Measurements from ENCODE around the gene SLC4A7.

SLC4A7 gene

DNA sequence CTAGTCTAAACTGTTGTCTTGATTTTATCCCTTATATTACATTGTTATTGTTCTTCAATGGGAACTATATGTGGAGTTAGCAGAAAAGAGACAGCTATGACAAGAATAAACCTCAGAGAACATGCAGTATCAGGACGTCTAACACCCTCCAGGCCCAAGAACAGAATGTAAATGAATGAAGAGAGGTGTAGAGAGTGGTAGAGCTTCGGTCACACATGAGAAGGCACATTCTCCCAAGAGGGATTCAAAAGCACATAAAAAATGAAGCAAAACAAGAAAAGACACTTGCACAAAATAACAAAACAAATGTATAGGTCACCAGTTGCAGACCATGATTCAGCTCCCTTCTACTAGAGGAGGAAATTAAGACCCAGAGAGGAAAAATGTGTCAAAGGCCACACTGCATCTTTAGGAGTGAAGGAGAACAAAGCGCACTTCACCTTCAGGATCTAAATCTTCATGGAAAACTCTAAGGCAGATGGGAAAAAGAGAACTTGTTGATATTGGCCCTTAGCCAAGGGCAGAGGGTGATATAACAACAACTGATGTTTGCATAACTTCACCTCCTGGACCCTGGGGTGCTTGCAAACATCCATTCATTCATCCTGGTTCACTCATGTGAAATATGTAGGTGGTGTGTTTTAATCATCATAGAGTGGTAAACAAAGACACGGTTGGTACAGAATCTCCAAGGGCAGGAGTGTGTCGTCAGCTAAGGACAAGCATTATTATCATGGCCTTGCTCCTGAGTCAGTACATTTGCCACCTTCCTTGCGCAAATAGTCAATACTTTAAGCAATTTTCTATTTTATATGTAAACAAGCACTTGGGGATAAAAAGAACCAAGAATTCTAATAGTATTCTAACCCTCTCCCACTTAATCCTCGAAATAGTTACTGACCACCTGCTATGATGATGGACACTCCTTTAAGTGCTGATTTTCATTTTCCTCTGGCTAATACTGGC lies 123.8 kb downstream of the SLC4A7 start:
- TF ChIP-seq EGR1 (IDR thresholded peaks at IDR 0.05) (no peak), NFIC (IDR thresholded peaks at IDR 0.05) (peak; percentile 62), FOXM1 (IDR thresholded peaks at IDR 0.05; ENCODE audit: borderline replicate concordance, low read depth) (no peak), RAD21 (IDR thresholded peaks at IDR 0.05; ENCODE audit: low read depth) (no peak), ZBTB7A (IDR thresholded peaks at IDR 0.05; ENCODE audit: low read depth) (no peak)

DNA sequence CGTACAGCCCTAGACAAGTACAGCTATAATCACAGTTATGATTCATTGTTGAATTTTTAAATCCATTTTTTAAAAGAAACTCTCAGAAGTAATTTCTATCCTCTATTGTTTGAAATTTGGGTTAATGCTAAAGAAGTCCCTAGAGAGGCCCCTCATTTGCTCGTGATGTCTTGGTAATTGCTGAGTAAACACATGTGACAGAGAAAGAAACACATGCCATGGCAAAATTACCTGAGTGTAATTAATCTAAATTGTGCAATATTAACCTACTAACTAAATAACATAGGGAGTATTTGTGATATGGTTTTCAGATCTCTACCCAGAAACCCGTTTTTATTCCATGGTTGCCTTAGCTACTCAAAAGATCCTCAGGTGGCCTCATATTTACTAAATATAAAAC lies 125.8 kb downstream of the SLC4A7 start:
- TF ChIP-seq CREB1 (IDR thresholded peaks at IDR 0.05; ENCODE audit: low read depth) (no peak), CEBPB (IDR thresholded peaks at IDR 0.05) (no peak), TCF12 (IDR thresholded peaks at IDR 0.05; ENCODE audit: low read depth) (no peak), NFIC (IDR thresholded peaks at IDR 0.05) (no peak), TEAD4 (IDR thresholded peaks at IDR 0.05) (no peak), ZBTB7A (IDR thresholded peaks at IDR 0.05; ENCODE audit: low read depth) (no peak), RAD21 (IDR thresholded peaks at IDR 0.05; ENCODE audit: low read depth) (no peak), EGR1 (IDR thresholded peaks at IDR 0.05) (no peak), FOXM1 (IDR thresholded peaks at IDR 0.05; ENCODE audit: borderline replicate concordance, low read depth) (no peak), EP300 (IDR thresholded peaks at IDR 0.05; ENCODE audit: borderline replicate concordance) (no peak), TAF1 (IDR thresholded peaks at IDR 0.05; ENCODE audit: low read depth) (no peak), MAX (IDR thresholded peaks at IDR 0.05) (no peak), YY1 (IDR thresholded peaks at IDR 0.05; ENCODE audit: low read depth) (no peak)
- TF ChIP-seq, protein P1, sequence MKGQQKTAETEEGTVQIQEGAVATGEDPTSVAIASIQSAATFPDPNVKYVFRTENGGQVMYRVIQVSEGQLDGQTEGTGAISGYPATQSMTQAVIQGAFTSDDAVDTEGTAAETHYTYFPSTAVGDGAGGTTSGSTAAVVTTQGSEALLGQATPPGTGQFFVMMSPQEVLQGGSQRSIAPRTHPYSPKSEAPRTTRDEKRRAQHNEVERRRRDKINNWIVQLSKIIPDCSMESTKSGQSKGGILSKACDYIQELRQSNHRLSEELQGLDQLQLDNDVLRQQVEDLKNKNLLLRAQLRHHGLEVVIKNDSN (IDR thresholded peaks at IDR 0.05) = no peak
- TF ChIP-seq, protein P2, sequence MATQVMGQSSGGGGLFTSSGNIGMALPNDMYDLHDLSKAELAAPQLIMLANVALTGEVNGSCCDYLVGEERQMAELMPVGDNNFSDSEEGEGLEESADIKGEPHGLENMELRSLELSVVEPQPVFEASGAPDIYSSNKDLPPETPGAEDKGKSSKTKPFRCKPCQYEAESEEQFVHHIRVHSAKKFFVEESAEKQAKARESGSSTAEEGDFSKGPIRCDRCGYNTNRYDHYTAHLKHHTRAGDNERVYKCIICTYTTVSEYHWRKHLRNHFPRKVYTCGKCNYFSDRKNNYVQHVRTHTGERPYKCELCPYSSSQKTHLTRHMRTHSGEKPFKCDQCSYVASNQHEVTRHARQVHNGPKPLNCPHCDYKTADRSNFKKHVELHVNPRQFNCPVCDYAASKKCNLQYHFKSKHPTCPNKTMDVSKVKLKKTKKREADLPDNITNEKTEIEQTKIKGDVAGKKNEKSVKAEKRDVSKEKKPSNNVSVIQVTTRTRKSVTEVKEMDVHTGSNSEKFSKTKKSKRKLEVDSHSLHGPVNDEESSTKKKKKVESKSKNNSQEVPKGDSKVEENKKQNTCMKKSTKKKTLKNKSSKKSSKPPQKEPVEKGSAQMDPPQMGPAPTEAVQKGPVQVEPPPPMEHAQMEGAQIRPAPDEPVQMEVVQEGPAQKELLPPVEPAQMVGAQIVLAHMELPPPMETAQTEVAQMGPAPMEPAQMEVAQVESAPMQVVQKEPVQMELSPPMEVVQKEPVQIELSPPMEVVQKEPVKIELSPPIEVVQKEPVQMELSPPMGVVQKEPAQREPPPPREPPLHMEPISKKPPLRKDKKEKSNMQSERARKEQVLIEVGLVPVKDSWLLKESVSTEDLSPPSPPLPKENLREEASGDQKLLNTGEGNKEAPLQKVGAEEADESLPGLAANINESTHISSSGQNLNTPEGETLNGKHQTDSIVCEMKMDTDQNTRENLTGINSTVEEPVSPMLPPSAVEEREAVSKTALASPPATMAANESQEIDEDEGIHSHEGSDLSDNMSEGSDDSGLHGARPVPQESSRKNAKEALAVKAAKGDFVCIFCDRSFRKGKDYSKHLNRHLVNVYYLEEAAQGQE (IDR thresholded peaks at IDR 0.05; ENCODE audit: low read depth) = no peak

GRCh38 chr3:27357665-27358258 lies 126.4 kb downstream of the SLC4A7 start:
- TF ChIP-seq TAF1 (IDR thresholded peaks at IDR 0.05; ENCODE audit: low read depth) (no peak), FOXM1 (IDR thresholded peaks at IDR 0.05; ENCODE audit: borderline replicate concordance, low read depth) (no peak), CEBPB (IDR thresholded peaks at IDR 0.05) (no peak), MAX (IDR thresholded peaks at IDR 0.05) (no peak), RAD21 (IDR thresholded peaks at IDR 0.05; ENCODE audit: low read depth) (peak; percentile 75), TCF12 (IDR thresholded peaks at IDR 0.05; ENCODE audit: low read depth) (no peak)
- TF ChIP-seq, protein P2 (IDR thresholded peaks at IDR 0.05; ENCODE audit: low read depth) = no peak
- TF ChIP-seq, protein P1 (IDR thresholded peaks at IDR 0.05) = no peak

DNA sequence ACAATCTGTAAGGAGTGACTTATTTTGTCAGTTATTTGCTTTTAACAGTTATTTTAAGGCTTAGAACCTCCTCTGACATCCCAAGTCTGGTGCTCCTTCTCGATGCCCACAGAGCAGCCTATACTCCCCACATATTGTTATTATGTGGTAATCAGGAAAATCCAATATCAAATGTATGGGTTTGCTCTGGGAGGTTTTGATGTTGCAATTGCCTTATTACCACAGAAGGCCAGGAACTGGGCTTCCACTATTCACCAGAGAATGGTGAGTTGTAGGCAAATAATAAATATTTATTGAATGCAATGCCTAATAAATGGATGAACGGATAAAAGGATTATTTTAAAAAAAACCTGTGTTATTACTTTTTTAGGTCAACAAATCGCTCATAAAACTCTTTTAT lies 127.2 kb downstream of the SLC4A7 start:
- TF ChIP-seq, protein P2 (IDR thresholded peaks at IDR 0.05; ENCODE audit: low read depth) = no peak
- no peak for TF ChIP-seq TEAD4 (IDR thresholded peaks at IDR 0.05)
- TF ChIP-seq NFIC (IDR thresholded peaks at IDR 0.05) = no peak
- no peak for TF ChIP-seq FOXM1 (IDR thresholded peaks at IDR 0.05; ENCODE audit: borderline replicate concordance, low read depth)
- TF ChIP-seq EP300 (IDR thresholded peaks at IDR 0.05; ENCODE audit: borderline replicate concordance) = no peak
- no peak for TF ChIP-seq CEBPB (IDR thresholded peaks at IDR 0.05)
- TF ChIP-seq, protein P1 (IDR thresholded peaks at IDR 0.05) = no peak
- no peak for TF ChIP-seq CREB1 (IDR thresholded peaks at IDR 0.05; ENCODE audit: low read depth)
- TF ChIP-seq ZBTB7A (IDR thresholded peaks at IDR 0.05; ENCODE audit: low read depth) = no peak
- no peak for TF ChIP-seq MAX (IDR thresholded peaks at IDR 0.05)
- TF ChIP-seq YY1 (IDR thresholded peaks at IDR 0.05; ENCODE audit: low read depth) = no peak
- TF ChIP-seq RAD21 (IDR thresholded peaks at IDR 0.05; ENCODE audit: low read depth) = no peak
- no peak for TF ChIP-seq TAF1 (IDR thresholded peaks at IDR 0.05; ENCODE audit: low read depth)
- no peak for TF ChIP-seq TCF12 (IDR thresholded peaks at IDR 0.05; ENCODE audit: low read depth)

Measured in Ishikawa (cell line).